Spleen (tissue), 11 donors: ENCODE data around the gene SERPINI2. TPM values are rescaled to one million over a fixed set of nuclear protein-coding genes. Genes with fewer than 3 reads are reported as not detected.
"Not testable (repeated sequence)": the region's sequence is repeated elsewhere in the genome, so short reads cannot be mapped to it uniquely, and the experiment has no call there.

Source experiments
- DNase-seq: peaks from one replicate; pipeline ENCODE4 v3.0.0-alpha.2; 2020
- H3K27ac ChIP-seq, 8 donors: fragments of 200-600 bp; sonication (generic) in 7 of 8; 1 replicate in 4 of 8; 2 replicates in 4 of 8; pipeline versions ENCODE4 v1.5.0 to v1.8.0; 2016 to 2021; ENCODE audit warnings: inconsistent platforms in 4 of 8, mild to moderate bottlenecking in 4 of 8, moderate library complexity in 1 of 8
- H3K27me3 ChIP-seq, 7 donors: fragments of 200-600 bp; sonication (generic) in 6 of 7; replicated peaks in 1 of 7; 1 replicate in 4 of 7; 2 replicates in 3 of 7; pipeline versions ENCODE4 v1.5.0 to v1.8.0; 2016 to 2021; ENCODE audit warnings: inconsistent platforms in 3 of 7, mild to moderate bottlenecking in 1 of 7
- H3K36me3 ChIP-seq, 6 donors: fragments of 200-600 bp; sonication (generic) in 5 of 6; 1 replicate in 4 of 6; 2 replicates in 2 of 6; pipeline versions ENCODE4 v1.5.0 to v1.8.0; 2016 to 2021; ENCODE audit warnings: inconsistent platforms in 2 of 6
- H3K4me1 ChIP-seq, 6 donors: fragments of 200-600 bp; sonication (generic) in 5 of 6; 1 replicate in 3 of 6; 2 replicates in 3 of 6; pipeline versions ENCODE4 v1.5.0 to v1.8.0; 2016 to 2021; ENCODE audit warnings: inconsistent platforms in 3 of 6
- H3K4me3 ChIP-seq, 8 donors: fragments of 200-600 bp; sonication (generic) in 7 of 8; 1 replicate in 4 of 8; 2 replicates in 4 of 8; pipeline versions ENCODE4 v1.5.0 to v1.8.0; 2016 to 2021; ENCODE audit warnings: inconsistent platforms in 4 of 8, mild to moderate bottlenecking in 4 of 8, moderate library complexity in 2 of 8
- H3K9me3 ChIP-seq, 8 donors: fragments of 200-600 bp; sonication (generic) in 7 of 8; 1 replicate in 4 of 8; 2 replicates in 4 of 8; pipeline versions ENCODE4 v1.5.0 to v1.8.0; 2016 to 2021; ENCODE audit warnings: inconsistent platforms in 4 of 8
- CTCF ChIP-seq, 11 experiments: fragments of 200-600 bp in 7 of 11; fragments of 450-650 bp in 4 of 11; sonication (generic) in 4 of 11; IDR thresholded peaks in 8 of 11; conservative IDR thresholded peaks in 3 of 11; 1 replicate in 7 of 11; 2 replicates in 4 of 11; pipeline versions ENCODE4 v1.4.0 to v1.8.0; 2016 to 2021; ENCODE audit warnings: antibody characterized with exemption in 11 of 11, inconsistent platforms in 4 of 11, mild to moderate bottlenecking in 1 of 11
- POLR2A ChIP-seq, 3 donors: fragments of 450-650 bp; IDR thresholded peaks; one replicate each; pipeline ENCODE4 v1.5.1; 2017; ENCODE audit warnings: antibody characterized with exemption in 3 of 3, mild to moderate bottlenecking in 1 of 3
- POLR2AphosphoS5 ChIP-seq, 3 donors: sonication (generic); formaldehyde crosslinking; IDR thresholded peaks; one replicate each; pipeline ENCODE4 v1.5.1; 2017; ENCODE audit warnings: antibody characterized with exemption in 3 of 3
- WGBS, 5 donors: extraction: QIAGEN DNeasy Blood & Tissue Kit in 3 of 5; methylation state at CpG; one replicate each; pipeline versions ENCODE4 v1.1.5 to v1.1.7; 2013 to 2018; 5-methylcytosine and 5-hydroxymethylcytosine counted together
- intact Hi-C: fragments of 100-400 bp; cut with DNase I; formaldehyde crosslinking; loops from one replicate; pipeline ENCODE4 v1.15.0; 2023; ENCODE audit warnings: low total_unique reads
- polyA plus RNA-seq, 3 donors: library from polyadenylated mRNA; stranded (reverse); fragments of 200-250 nt; gene quantifications; one replicate each; pipeline ENCODE4 v1.2.1, GENCODE V29; 2013
- total RNA-seq, 7 donors: library from RNA; depleted of rRNA in 3 of 7; stranded (reverse); fragments of >200 nt in 3 of 7; fragmentation: NEBNext Ultra II Directional in 4 of 7; extraction: Animal tissue kit (Norgen Biotek cat#: 25700) in 4 of 7; gene quantifications; one replicate each; pipeline versions ENCODE4 v1.1.0 to v1.2.1, GENCODE V29; 2016 to 2021
- donor health status: healthy with polysubstance abuse.
- donor health status: DM: no; HTN: no; CAD: no; lungs with moderate emphysema.
- donor health status: DM: no; HTN: no; CAD: no.
- donor health status: Bipolar disorder and iron deficiency.
- donor health status: healthy.
- donor health status: DM: no; HTN: no; CAD: no.
- donor health status: DM: yes; HTN: yes; CAD: no.

SERPINI2 gene
- total and polyA plus RNA-seq, 10 donors = 0.07 to 3.9 (median 0.32) TPM; not detected in 5

- H3K4me3 ChIP-seq = no peak overlapping the region
- no peak for TF ChIP-seq POLR2A (IDR thresholded peaks at IDR 0.05)
- H3K27ac ChIP-seq = no peak overlapping the region
- intact Hi-C loops = no loop called here
- no peak for DNase-seq
- no peaks in the 10 kb centered on the region for H3K36me3 ChIP-seq
- WGBS, 5 donors = 32 to 57% (median 46%) methylated on average over 2 of the region's 2 CpGs
- no peaks in the 10 kb centered on the region for H3K9me3 ChIP-seq
- H3K27me3 ChIP-seq = no peaks in the 10 kb centered on the region
- no peaks in the 10 kb centered on the region for H3K4me1 ChIP-seq
Measured at GRCh38 chr3:167441256-167441655, 32.6 kb downstream of the SERPINI2 start.

GRCh38 chr3:167437428-167438139, 36.3 kb downstream of the SERPINI2 start:
- Histone ChIP-seq H3K36me3 (no peaks in the 10 kb centered on the region), H3K9me3 (no peaks in the 10 kb centered on the region), H3K4me3 (no peak overlapping the region), H3K4me1 (no peaks in the 10 kb centered on the region), H3K27ac (no peak overlapping the region), H3K27me3 (no peaks in the 10 kb centered on the region)
- no peak for DNase-seq
- intact Hi-C loops = no loop called here
- 68 to 84% (median 81%) methylated on average over 2 of the region's 2 CpGs for WGBS, 5 donors
- TF ChIP-seq POLR2A (IDR thresholded peaks at IDR 0.05) (no peak), POLR2AphosphoS5 (IDR thresholded peaks at IDR 0.05) (no peak), CTCF (IDR thresholded peaks at IDR 0.05 in 8 of 11, conservative IDR thresholded peaks at IDR 0.05 in 3 of 11) (no peak)

GRCh38 chr3:167426962-167427361, 46.9 kb downstream of the SERPINI2 start:
- WGBS, 5 donors = 82 to 91% (median 88%) methylated on average over 3 of the region's 3 CpGs
- intact Hi-C loops = not testable (repeated sequence)

GRCh38 chr3:167422396-167422795, 51.4 kb downstream of the SERPINI2 start:
- H3K9me3 ChIP-seq = peaks cover 0 to 27% (median 14%) of the 10 kb centered on the region in 8 donors

More at GRCh38 chr3:167426962-167427361, 46.9 kb downstream of the SERPINI2 start:
- H3K27ac ChIP-seq, H3K27me3 ChIP-seq, DNase-seq, H3K36me3 ChIP-seq, H3K4me3 ChIP-seq, H3K4me1 ChIP-seq: not testable (repeated sequence)
- peaks cover 0 to 47% (median 22%) of the 10 kb centered on the region in 8 donors for H3K9me3 ChIP-seq

GRCh38 chr3:167409611-167410010, 64.2 kb downstream of the SERPINI2 start:
- WGBS, 5 donors = 62 to 73% (median 65%) methylated on average over 1 of the region's 1 CpG
- no peaks in the 10 kb centered on the region for H3K36me3 ChIP-seq
- H3K9me3 ChIP-seq = no peaks in the 10 kb centered on the region
- TF ChIP-seq POLR2AphosphoS5 (IDR thresholded peaks at IDR 0.05) = no peak
- no peak for TF ChIP-seq POLR2A (IDR thresholded peaks at IDR 0.05)
- TF ChIP-seq CTCF (IDR thresholded peaks at IDR 0.05 in 8 of 11, conservative IDR thresholded peaks at IDR 0.05 in 3 of 11) = no peak
- no peak overlapping the region for H3K4me3 ChIP-seq
- no peaks in the 10 kb centered on the region for H3K4me1 ChIP-seq
- intact Hi-C loops = no loop called here
- no peaks in the 10 kb centered on the region for H3K27me3 ChIP-seq
- no peak for DNase-seq
- H3K27ac ChIP-seq = no peak overlapping the region

More at GRCh38 chr3:167422396-167422795, 51.4 kb downstream of the SERPINI2 start:
- DNase-seq, H3K4me1 ChIP-seq, H3K27me3 ChIP-seq, H3K36me3 ChIP-seq, H3K4me3 ChIP-seq, intact Hi-C loops, H3K27ac ChIP-seq: not testable (repeated sequence)
- WGBS, 5 donors = 82 to 95% (median 88%) methylated on average over 4 of the region's 4 CpGs
